CD4-positive, alpha-beta T cell treated with Interleukin-6 at 100 ng/mL for 8 hours (primary cell): ENCODE measurements around the gene IFNB1.

Experiments
- DNase-seq: peaks from one replicate; pipeline ENCODE4 v3.0.0-alpha.2; 2020; ENCODE audit warnings: mixed read lengths, low spot score

IFNB1 gene

GRCh38 chr9:21077781-21078180 is at the start of gene IFNB1:
TSS of gene IFNB1 (minus strand) at chr9:21077942. CDS start at chr9:21077869, 73 bp downstream.
- DNase-seq = no peak

- no peak for DNase-seq
Measured at GRCh38 chr9:21121595-21122251, 44.0 kb upstream of the IFNB1 start.

- no peak for DNase-seq
Measured at GRCh38 chr9:21121079-21121478, 43.3 kb upstream of the IFNB1 start.

- no peak for DNase-seq
Measured at GRCh38 chr9:21119093-21119770, 41.5 kb upstream of the IFNB1 start.

GRCh38 chr9:21114311-21114710 is 36.6 kb upstream of the IFNB1 start:
- no peak for DNase-seq

GRCh38 chr9:21110708-21111576 is 33.2 kb upstream of the IFNB1 start:
- peak; percentile 65 for DNase-seq

- no peak for DNase-seq
Measured at GRCh38 chr9:21104787-21105186, 27.0 kb upstream of the IFNB1 start.

- DNase-seq = no peak
Measured at GRCh38 chr9:21102305-21102704, 24.6 kb upstream of the IFNB1 start.

GRCh38 chr9:21097817-21098216 is 20.1 kb upstream of the IFNB1 start:
- DNase-seq = no peak

- DNase-seq = no peak
Measured at GRCh38 chr9:21096901-21097255, 19.1 kb upstream of the IFNB1 start.

- peak; percentile 39 for DNase-seq
Measured at GRCh38 chr9:21096172-21096900, 18.6 kb upstream of the IFNB1 start.

GRCh38 chr9:21095561-21095960 is 17.8 kb upstream of the IFNB1 start:
- DNase-seq = no peak

GRCh38 chr9:21086538-21086937 is 8.8 kb upstream of the IFNB1 start:
- no peak for DNase-seq

- no peak for DNase-seq
Measured at GRCh38 chr9:21085005-21085404, 7.3 kb upstream of the IFNB1 start.

GRCh38 chr9:21084242-21084850 is 6.6 kb upstream of the IFNB1 start:
- DNase-seq = no peak

- DNase-seq = no peak
Measured at GRCh38 chr9:21082671-21083070, 4.9 kb upstream of the IFNB1 start.

- no peak for DNase-seq
Measured at GRCh38 chr9:21081999-21082398, 4.3 kb upstream of the IFNB1 start.

GRCh38 chr9:21081451-21081850 is 3.7 kb upstream of the IFNB1 start:
- no peak for DNase-seq

GRCh38 chr9:21080793-21081192 is 3.1 kb upstream of the IFNB1 start:
- DNase-seq = no peak

- DNase-seq = peak; percentile 18
Measured at GRCh38 chr9:21078702-21079101, 960 bp upstream of the IFNB1 start.

GRCh38 chr9:21075484-21075883 is 2.3 kb downstream of the IFNB1 start:
- no peak for DNase-seq

GRCh38 chr9:21070906-21071305 is 6.8 kb downstream of the IFNB1 start:
- no peak for DNase-seq
